GM19455 (cell line): ENCODE data around the gene ARID1B.

ENCODE experiments used
- ATAC-seq: cut with Tn5 transposase; IDR thresholded peaks from one replicate; pipeline ENCODE4 v1.9.1; 2021; ENCODE audit not compliant: unreplicated experiment

The ARID1B gene

GRCh38 chr6:156773935-156774852 lies 3.0 kb upstream of the ARID1B start:
- ATAC-seq, result no peak

- ATAC-seq, result no peak
These were observed 2.2 kb upstream of the ARID1B start for GRCh38 chr6:156774863-156775405.

- no peak for ATAC-seq
These were observed 1.5 kb upstream of the ARID1B start for GRCh38 chr6:156775717-156776116.

DNA sequence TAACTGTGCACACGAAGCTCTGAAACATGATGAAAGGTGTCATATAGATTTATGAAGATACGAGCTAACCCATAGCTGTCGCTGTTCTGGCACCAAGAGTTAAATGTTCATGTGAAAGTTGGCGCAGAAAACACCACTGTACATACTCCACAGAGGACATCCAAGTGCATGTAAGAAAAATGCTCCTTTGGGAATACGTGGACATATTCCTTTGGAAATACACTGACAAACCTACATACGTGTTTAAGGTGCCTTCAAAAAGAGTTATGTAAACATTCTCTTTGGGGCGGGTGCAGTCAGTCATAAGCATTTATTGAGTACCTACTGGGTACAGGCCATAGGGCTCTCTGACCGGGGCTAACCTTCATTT lies 723 bp upstream of the ARID1B start:
- no peak for ATAC-seq

DNA sequence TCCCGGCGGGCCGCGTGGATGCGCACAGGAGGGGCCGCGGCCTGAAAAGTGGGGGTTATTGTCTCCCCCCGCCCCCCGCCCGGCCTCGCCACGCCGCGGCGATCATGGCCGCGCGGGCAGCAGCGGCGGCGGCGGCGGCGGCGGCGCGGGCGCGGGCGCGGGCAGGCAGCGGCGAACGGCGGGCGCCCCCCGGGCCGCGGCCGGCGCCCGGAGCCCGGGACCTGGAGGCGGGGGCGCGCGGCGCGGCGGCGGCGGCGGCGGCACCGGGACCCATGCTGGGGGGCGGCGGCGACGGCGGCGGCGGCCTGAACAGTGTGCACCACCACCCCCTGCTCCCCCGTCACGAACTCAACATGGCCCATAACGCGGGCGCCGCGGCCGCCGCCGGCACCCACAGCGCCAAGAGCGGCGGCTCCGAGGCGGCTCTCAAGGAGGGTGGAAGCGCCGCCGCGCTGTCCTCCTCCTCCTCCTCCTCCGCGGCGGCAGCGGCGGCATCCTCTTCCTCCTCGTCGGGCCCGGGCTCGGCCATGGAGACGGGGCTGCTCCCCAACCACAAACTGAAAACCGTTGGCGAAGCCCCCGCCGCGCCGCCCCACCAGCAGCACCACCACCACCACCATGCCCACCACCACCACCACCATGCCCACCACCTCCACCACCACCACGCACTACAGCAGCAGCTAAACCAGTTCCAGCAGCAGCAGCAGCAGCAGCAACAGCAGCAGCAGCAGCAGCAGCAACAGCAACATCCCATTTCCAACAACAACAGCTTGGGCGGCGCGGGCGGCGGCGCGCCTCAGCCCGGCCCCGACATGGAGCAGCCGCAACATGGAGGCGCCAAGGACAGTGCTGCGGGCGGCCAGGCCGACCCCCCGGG lies 637 bp downstream of the ARID1B start:
- ATAC-seq, result peak; percentile 4

GRCh38 chr6:156778454-156779205 lies 1.5 kb downstream of the ARID1B start:
- no peak for ATAC-seq

GRCh38 chr6:156779206-156780094 lies 2.3 kb downstream of the ARID1B start:
- no peak for ATAC-seq

DNA sequence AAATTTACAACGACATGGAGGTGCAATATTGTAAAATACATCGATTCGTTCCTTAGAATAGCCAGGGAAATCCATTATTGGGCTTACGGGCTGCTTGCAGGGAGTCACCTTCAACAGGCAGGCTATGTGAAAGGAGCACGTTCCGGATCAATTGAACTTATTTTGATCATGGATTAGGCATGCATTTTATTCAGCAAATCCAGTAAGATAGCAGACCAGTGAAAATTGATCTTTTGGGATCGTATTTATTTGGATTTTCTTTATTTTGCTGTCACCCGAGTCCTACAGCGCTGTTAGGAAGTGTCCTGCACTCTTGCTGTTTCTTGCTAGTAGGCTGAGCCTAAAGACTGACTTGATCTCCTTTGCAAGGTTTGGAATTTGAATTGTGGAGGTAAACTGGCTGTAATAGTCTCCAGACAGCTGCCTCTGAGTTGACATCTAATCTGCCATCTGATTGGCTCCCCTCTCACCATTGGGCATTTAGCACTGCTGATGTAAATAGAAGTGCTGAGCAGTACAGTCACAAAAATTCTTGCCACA lies 3.0 kb downstream of the ARID1B start:
- ATAC-seq, result peak; percentile 43

GRCh38 chr6:156780962-156781853 lies 4.0 kb downstream of the ARID1B start:
- no peak for ATAC-seq

- ATAC-seq, result no peak
These were observed 4.9 kb downstream of the ARID1B start for GRCh38 chr6:156781861-156782631.

GRCh38 chr6:156782691-156783320 lies 5.6 kb downstream of the ARID1B start:
- ATAC-seq, result no peak

DNA sequence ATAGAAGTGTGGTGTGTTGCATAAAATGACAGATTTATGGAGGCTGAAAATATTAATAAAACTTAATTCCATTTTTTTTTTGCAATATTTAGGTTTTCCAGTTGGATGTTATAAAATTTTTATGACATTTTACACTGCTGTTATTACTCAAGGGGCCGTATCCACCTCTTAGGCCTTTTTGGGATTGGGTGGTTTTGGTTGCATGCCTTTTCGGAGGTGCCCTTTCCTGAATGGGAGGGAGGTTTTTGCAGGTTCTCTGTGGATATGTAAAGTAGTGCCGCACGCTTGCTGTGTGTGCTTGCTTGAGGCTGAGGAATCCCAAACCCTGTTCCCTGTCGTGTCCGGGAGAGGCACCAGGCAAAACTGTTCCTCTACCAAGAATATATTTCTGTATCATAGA lies 6.8 kb downstream of the ARID1B start:
- no peak for ATAC-seq

DNA sequence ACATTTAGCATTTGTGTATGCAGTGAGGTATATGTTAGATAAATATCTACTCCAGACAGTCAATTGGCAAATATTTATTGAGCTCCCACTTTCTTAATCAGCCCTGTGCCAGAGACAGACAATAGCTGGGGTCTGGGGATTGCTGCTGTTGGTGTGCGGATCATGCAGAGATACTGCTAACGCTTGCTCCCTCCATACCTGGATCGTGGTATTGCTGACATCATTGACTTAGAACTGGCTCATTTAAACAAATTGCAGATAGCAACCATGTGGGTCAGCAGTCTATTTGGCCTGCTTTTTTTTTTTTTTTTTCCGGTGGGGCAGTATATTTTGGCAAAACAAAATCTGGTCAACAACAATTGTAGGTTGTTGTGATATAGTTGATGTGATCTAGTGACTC lies 9.5 kb downstream of the ARID1B start:
- no peak for ATAC-seq

GRCh38 chr6:156787569-156788492 lies 10.7 kb downstream of the ARID1B start:
- no peak for ATAC-seq

DNA sequence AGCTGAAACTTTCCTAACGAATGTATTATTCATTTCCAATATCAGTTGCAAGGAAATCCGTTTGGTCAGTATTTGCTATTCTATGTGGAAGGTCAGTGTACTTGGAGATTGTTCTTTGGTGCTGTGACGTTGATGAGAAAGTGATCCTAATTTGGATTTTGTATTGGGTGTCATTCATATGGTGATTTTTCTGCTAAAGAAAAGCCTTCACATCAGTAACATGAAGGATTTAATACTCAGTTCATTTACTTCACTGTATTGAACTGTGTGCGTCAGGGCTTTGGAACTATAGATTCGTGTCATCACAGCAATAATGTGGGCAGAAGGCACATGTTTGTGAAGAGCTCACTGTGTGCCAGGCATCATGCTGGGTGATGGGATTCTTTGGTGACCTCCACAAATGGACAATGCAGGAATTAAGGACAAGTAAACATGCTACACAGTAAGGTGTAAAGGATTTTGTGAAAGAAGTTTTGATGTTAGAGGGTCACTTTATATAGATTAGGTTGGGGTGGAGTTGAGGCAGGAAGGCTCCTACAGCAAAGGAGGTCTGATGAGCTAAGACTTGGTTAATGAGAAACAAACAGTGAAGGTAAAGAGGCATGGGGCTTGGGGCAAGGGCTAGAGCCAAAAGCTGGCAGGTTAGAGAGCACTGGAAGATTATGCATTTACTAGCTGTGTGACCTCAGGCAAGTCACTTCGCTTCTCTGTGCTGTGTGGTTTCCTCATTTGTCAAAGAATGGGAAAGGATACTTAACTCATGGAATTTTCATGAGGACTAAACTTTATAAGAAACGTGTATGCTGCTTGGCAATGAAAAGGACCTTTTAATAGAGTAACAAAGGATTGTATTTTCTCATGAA lies 12.1 kb downstream of the ARID1B start:
- no peak for ATAC-seq
